ENCODE data around the gene TLR2. TPM values are rescaled to one million over a fixed set of nuclear protein-coding genes. Genes with fewer than 3 reads are reported as not detected.

Gene TLR2
- total RNA-seq, 1 donor: 0.36 TPM

DNA sequence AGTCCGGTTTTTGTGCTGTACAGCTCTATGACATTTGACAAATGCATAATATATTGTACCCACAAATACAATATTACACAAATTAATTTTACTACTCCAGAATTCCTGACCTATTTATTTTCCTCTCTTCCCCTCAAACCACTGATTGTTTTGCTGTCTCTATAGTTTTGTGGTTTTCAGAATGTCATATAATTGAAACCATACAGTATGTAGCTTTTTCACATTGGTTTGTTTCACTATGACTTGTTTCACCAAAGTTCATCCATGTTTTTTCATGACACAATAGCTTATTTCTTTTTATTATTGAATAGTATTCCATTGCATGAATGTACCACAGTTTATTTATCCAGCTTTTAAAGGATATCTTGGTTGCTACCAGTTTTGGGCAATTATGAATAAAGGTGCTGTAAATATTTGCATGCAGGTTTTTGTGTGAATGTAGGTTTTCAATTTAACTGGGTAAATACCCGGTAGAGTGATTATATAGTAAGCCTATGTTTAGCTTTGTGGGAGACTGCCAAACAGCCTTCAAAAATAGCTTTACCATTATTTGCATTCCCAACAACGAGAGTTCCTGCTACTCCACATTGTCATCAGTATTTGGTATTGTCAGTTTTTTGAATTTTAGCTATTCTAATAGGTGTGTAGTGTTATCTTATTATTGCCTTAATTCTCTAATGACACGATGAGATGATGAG is 49.8 kb downstream of the TLR2 start:
- no peak overlapping the region for H3K4me2 ChIP-seq (ENCODE audit: insufficient read depth, low read length)
- TF ChIP-seq, protein P1, sequence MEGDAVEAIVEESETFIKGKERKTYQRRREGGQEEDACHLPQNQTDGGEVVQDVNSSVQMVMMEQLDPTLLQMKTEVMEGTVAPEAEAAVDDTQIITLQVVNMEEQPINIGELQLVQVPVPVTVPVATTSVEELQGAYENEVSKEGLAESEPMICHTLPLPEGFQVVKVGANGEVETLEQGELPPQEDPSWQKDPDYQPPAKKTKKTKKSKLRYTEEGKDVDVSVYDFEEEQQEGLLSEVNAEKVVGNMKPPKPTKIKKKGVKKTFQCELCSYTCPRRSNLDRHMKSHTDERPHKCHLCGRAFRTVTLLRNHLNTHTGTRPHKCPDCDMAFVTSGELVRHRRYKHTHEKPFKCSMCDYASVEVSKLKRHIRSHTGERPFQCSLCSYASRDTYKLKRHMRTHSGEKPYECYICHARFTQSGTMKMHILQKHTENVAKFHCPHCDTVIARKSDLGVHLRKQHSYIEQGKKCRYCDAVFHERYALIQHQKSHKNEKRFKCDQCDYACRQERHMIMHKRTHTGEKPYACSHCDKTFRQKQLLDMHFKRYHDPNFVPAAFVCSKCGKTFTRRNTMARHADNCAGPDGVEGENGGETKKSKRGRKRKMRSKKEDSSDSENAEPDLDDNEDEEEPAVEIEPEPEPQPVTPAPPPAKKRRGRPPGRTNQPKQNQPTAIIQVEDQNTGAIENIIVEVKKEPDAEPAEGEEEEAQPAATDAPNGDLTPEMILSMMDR (IDR thresholded peaks at IDR 0.05; ENCODE audit: extremely low read depth, low read depth, low read length): no peak
- no peaks in the 10 kb centered on the region for H4K20me1 ChIP-seq (ENCODE audit: insufficient read depth, low read length)
- H3K36me3 ChIP-seq (ENCODE audit: insufficient read depth, low read length): no peaks in the 10 kb centered on the region
- peaks cover 5% of the 10 kb centered on the region for H3K4me1 ChIP-seq (ENCODE audit: insufficient read depth, low read length)
- DNase-seq (ENCODE audit: insufficient read length, low spot score, missing footprints): no peak
- no peak overlapping the region for H3K27ac ChIP-seq (ENCODE audit: low read depth, low read length)
- H3K79me2 ChIP-seq (ENCODE audit: insufficient read depth, low read length): no peaks in the 10 kb centered on the region
- no peak overlapping the region for H3K4me3 ChIP-seq (ENCODE audit: insufficient read depth, low read length)
- no peaks in the 10 kb centered on the region for H3K9me3 ChIP-seq (ENCODE audit: low read depth, low read length)
- H2AFZ ChIP-seq (ENCODE audit: low read length): no peak overlapping the region
- H3K27me3 ChIP-seq (ENCODE audit: insufficient read depth, low read length): no peaks in the 10 kb centered on the region

DNA sequence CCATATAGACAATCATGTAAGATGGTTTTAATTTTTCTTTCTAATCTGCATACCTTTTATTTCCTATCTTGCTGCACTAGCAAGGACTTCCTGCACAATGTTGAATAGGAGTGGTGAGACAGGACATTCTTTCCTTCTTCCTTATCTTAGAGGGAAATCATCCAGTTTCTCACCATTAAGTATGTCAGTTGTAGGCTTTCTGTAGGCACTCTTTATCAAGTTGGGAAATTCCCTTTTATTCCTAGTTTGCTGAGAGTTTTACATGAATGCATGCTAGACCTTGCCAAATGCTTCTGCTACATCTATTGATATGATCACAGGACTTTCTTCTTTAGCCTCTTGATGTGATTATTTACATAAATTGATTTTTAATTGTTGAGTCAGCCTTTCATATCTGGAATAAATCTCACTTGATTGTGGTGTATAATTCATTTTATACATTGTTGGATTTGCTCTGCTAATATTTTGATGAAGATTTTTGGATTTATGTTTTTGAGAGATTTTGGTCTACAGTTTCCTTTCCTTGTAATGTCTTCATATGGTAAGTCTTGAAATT is 51.9 kb downstream of the TLR2 start:
- TF ChIP-seq, protein P1 (IDR thresholded peaks at IDR 0.05; ENCODE audit: extremely low read depth, low read depth, low read length): no peak
- H3K4me1 ChIP-seq (ENCODE audit: insufficient read depth, low read length): peaks cover 5% of the 10 kb centered on the region
- no peak for DNase-seq (ENCODE audit: insufficient read length, low spot score, missing footprints)
- H3K36me3 ChIP-seq (ENCODE audit: insufficient read depth, low read length): no peaks in the 10 kb centered on the region
- H2AFZ ChIP-seq (ENCODE audit: low read length): no peak overlapping the region
- H3K9me3 ChIP-seq (ENCODE audit: low read depth, low read length): no peaks in the 10 kb centered on the region
- no peaks in the 10 kb centered on the region for H4K20me1 ChIP-seq (ENCODE audit: insufficient read depth, low read length)
- no peak overlapping the region for H3K27ac ChIP-seq (ENCODE audit: low read depth, low read length)
- no peak overlapping the region for H3K4me2 ChIP-seq (ENCODE audit: insufficient read depth, low read length)
- no peaks in the 10 kb centered on the region for H3K27me3 ChIP-seq (ENCODE audit: insufficient read depth, low read length)
- no peak overlapping the region for H3K4me3 ChIP-seq (ENCODE audit: insufficient read depth, low read length)
- no peaks in the 10 kb centered on the region for H3K79me2 ChIP-seq (ENCODE audit: insufficient read depth, low read length)

DNA sequence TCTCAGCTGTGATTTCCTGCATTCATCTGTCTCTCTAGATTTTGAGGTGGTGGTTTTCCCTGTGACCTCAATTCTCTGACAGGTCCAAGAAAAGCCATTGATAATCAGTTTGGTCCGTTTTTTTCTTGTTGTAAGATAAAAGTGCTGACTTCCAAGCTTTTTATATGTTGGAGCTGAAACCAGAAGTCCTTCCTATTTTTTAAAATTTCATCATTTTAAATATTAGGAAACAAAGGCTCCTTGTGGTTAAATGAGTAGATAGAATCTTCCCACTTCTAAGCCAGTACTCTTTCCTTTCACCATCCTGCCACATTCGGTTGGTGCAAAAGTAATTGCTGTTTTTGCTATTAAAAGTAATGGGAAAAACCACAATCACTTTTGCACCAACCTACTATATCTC is 57.5 kb downstream of the TLR2 start:
- Histone ChIP-seq H3K9me3 (ENCODE audit: low read depth, low read length) (no peaks in the 10 kb centered on the region), H3K27me3 (ENCODE audit: insufficient read depth, low read length) (no peaks in the 10 kb centered on the region), H2AFZ (ENCODE audit: low read length) (no peak overlapping the region), H4K20me1 (ENCODE audit: insufficient read depth, low read length) (no peaks in the 10 kb centered on the region), H3K36me3 (ENCODE audit: insufficient read depth, low read length) (no peaks in the 10 kb centered on the region), H3K79me2 (ENCODE audit: insufficient read depth, low read length) (no peaks in the 10 kb centered on the region), H3K4me2 (ENCODE audit: insufficient read depth, low read length) (no peak overlapping the region), H3K27ac (ENCODE audit: low read depth, low read length) (no peak overlapping the region), H3K4me1 (ENCODE audit: insufficient read depth, low read length) (no peaks in the 10 kb centered on the region), H3K4me3 (ENCODE audit: insufficient read depth, low read length) (no peak overlapping the region)
- DNase-seq (ENCODE audit: insufficient read length, low spot score, missing footprints): no peak
- TF ChIP-seq, protein P1 (IDR thresholded peaks at IDR 0.05; ENCODE audit: extremely low read depth, low read depth, low read length): no peak

DNA sequence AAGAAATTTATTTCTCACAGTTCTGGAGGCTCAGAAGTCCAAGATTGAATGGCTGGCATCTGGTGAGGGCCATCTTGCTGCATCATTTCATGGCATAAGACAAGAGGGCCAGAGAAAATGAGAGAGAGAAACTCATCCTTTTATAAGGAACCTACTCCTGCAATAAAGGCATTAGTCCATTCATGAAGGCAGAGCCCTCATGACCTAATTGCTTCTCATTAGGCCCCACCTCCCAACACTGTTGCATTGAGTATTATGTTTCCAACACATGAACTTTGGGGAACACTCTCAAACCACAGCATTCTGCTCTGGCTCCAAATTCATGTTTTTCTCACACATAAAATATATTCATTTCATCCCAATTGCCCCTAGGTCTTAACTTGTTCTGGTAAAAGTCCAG is 61.6 kb downstream of the TLR2 start:
- Histone ChIP-seq H3K27ac (ENCODE audit: low read depth, low read length) (no peak overlapping the region), H3K4me3 (ENCODE audit: insufficient read depth, low read length) (no peak overlapping the region), H3K4me1 (ENCODE audit: insufficient read depth, low read length) (no peaks in the 10 kb centered on the region), H3K9me3 (ENCODE audit: low read depth, low read length) (no peaks in the 10 kb centered on the region), H2AFZ (ENCODE audit: low read length) (no peak overlapping the region), H3K27me3 (ENCODE audit: insufficient read depth, low read length) (no peaks in the 10 kb centered on the region), H3K79me2 (ENCODE audit: insufficient read depth, low read length) (no peaks in the 10 kb centered on the region), H3K36me3 (ENCODE audit: insufficient read depth, low read length) (no peaks in the 10 kb centered on the region), H3K4me2 (ENCODE audit: insufficient read depth, low read length) (no peak overlapping the region), H4K20me1 (ENCODE audit: insufficient read depth, low read length) (no peaks in the 10 kb centered on the region)
- DNase-seq (ENCODE audit: insufficient read length, low spot score, missing footprints): no peak
- TF ChIP-seq, protein P1 (IDR thresholded peaks at IDR 0.05; ENCODE audit: extremely low read depth, low read depth, low read length): no peak
